AG10803 (cell line): ENCODE data around the gene C6orf47.
A peak's percentile ranks its signal among the peaks of the same experiment; 100 is the strongest.

Experiments used
- DNase-seq: peaks from one replicate; pipeline ENCODE4 v3.0.0; 2010; ENCODE audit warnings: low read depth
- H3K4me3 ChIP-seq: 2 replicates; pipeline ENCODE4 v1.5.1; 2011; ENCODE audit warnings: mild to moderate bottlenecking, low read length, control low read depth
- TF ChIP-seq, protein P1 (sequence below): conservative IDR thresholded peaks from 2 replicates; pipeline ENCODE4 v1.5.1; 2011; ENCODE audit warnings: mild to moderate bottlenecking, low read length, control low read depth, inconsistent platforms

C6orf47 gene

DNA sequence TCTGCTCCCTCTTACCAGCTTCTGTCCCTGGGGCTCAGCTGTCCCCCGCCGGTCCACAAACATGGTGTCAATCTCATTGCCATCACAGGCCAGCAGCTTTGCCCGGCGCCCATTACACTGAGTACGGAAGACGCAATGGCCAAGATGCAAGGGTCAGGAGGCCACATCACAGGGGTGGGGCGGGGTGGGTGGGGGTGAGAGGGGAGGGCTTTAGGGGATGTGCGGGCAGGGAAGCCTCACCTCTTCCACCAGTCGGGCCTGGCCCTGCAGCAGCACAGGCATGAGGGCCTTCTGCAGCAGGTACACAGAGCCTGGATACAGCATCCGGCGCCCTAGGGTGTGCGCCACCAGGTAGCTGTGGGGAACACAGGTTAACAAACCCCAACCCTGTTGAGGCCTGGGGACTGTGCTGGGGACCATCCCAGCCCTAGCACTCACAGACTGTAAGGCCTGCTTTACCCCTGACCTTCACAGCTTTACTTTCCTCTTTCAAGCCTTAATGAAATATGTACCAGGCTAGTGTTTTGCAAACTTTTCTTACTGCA, 31.1 kb upstream of the C6orf47 start:
- no peak for DNase-seq
- no peak overlapping the region for H3K4me3 ChIP-seq
- TF ChIP-seq, protein P1, sequence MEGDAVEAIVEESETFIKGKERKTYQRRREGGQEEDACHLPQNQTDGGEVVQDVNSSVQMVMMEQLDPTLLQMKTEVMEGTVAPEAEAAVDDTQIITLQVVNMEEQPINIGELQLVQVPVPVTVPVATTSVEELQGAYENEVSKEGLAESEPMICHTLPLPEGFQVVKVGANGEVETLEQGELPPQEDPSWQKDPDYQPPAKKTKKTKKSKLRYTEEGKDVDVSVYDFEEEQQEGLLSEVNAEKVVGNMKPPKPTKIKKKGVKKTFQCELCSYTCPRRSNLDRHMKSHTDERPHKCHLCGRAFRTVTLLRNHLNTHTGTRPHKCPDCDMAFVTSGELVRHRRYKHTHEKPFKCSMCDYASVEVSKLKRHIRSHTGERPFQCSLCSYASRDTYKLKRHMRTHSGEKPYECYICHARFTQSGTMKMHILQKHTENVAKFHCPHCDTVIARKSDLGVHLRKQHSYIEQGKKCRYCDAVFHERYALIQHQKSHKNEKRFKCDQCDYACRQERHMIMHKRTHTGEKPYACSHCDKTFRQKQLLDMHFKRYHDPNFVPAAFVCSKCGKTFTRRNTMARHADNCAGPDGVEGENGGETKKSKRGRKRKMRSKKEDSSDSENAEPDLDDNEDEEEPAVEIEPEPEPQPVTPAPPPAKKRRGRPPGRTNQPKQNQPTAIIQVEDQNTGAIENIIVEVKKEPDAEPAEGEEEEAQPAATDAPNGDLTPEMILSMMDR, result no peak

DNA sequence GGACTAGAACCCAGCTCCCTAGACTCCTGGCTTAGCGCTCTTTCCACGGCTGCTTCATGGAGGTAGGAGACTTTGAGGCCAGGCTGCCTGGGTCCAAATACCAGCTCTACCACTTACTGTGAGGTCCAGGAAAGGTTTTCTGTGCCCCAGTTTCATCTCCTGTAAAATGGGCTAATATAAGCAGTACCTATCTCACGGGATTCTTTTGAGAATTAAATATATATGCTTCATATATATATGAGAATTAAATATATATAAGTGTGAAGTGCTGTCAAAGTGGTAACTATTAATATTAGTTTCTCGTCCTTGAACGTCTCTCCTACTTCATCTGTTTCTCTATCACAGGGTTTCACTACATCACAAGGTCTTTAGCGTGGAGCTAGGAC, 30.5 kb upstream of the C6orf47 start:
- no peak for DNase-seq
- no peak overlapping the region for H3K4me3 ChIP-seq
- TF ChIP-seq, protein P1, result no peak

DNA sequence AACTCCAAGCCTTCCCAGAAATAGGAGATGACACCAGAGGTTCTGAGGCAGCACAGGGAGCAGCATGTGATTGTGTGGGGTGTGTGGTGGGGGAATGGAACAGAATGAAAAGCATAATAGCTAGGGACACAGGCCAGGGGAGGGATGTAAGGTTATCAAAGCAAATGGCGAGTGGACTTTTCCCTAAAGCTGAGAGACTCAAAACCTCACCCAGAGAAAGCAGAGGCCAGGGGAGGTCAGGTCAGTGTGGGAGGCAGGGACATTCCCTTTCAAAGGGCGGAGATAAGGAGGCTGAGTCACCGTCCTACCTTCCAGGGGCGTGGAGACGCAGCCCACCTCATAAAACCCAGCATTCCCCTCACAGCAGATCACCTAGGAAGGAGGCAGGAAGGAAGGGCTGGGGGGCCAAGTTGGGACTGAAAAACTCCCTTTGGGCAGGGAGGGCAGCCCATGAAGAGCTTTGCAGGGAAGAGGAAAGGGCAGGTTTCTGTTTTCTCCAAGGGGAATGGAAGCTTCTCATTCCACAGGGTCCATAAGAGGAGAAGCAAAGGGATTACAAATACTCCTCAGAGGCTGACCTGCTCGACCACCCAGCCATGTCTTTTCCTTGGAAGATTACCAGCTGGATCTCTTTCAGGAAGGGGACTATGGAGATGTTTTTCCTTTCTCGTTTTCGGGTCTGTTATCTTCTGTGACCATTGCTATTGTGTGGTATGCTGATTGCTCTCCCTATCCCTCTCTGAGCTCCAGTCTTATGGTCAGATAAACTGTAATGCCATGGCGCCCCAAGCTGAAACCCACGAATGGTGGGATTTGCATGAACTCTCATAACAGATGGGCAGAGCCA, 29.9 kb upstream of the C6orf47 start:
- TF ChIP-seq, protein P1, result no peak
- DNase-seq, result no peak
- H3K4me3 ChIP-seq, result no peak overlapping the region

DNA sequence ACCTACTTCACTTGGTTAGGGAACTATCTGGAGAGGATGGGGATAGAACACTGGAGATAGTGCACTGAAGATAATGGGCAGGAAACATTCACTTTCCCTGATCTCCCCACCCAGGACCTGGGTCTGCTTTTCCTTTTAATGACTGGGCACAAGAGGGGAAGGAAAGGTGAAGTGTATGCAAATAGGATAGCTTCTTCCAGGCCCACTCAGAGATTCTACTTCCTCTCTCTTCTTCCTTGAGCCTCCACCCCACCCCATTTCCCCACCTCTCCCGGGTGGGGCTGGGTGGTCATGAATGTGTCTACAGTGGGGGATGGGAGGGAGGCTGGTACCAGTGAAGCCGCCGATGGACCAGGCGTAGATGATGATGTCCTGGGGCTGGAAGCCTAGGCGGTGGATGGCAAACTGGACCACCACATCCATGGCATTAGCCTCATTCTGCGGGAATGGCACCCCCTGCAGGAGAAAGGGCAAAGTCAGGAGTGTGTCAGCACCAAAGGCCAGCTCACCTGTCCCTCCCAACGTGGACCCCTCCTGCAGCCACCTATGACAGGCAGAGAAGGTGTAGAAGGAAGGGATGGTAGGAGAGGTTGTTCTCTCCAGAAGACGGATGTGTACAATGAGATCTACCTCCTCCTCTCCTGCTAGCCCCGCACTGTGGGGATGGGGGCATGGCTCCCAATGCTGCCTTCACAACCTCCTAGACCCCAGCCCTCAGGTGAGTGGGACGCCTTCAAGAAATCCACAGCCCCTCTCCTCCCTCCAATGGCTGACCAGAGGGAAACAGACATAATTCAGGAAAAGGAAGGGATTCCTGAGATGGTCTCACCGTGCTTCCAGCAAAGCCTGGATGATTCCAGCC, 28.9 kb upstream of the C6orf47 start:
- TF ChIP-seq, protein P1, result peak; percentile 47
- no peak for DNase-seq
- no peak overlapping the region for H3K4me3 ChIP-seq

DNA sequence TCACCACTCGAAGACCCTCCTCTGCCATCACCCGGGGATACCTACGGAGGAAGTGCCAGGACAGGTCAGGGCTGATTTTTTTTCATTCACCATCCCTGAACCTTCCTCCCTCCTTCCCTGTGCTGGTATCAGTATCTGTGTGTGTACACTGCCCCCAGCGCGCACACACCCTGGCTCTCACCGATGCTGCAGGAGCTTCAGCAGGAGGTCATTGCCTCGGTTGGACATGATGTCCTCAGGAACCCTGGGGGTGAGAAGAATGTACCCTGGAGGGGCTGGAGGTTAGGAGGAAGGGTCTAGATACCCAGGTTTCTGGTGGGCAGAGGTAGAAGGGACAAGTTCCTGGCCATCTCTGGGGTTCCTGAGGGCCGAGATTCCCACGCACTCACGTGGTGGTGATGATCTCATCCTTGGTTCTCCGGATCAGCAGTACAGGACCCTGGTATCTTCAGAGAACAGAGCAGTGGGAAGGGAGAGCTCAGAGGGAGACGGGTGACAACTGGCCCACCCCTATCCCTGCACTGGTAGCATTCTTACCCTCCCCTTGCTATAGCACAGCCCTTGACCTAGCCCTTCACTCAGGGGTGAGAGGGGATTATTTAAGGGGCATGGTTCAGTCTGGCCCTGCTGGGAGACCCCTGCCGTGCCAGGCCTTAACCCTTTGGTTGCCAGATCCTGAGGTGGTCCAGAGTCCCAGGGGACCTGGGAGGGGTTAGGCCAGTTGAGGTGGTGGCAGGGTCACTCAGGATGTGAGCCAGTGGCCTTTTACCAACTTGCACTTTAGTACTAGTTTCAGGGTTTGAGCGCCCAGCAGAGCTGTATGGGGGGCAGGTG, 27.5 kb upstream of the C6orf47 start:
- H3K4me3 ChIP-seq, result no peak overlapping the region
- DNase-seq, result no peak
- TF ChIP-seq, protein P1, result no peak

DNA sequence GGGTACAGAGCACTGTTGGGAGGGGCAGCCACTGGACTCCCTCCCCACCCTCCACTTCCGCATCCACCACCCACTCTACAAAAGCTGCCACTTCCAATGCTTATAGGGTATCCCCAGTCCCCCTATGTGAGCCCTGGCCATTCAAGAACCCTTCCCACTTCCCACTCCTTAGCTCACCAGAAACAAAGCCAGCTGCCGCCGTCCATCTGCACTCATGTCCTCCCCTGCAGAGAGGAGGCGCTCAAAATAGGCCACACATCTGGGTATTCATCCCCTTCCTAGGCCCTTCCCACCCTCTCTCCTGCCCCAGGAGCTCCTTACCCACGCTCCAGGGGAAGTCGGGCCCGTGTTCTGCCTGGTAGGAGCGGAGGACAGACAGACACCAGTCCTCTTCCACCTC, 26.7 kb upstream of the C6orf47 start:
- H3K4me3 ChIP-seq, result no peak overlapping the region
- DNase-seq, result no peak
- TF ChIP-seq, protein P1, result no peak
